H1 (cell line): Measurements from ENCODE around the gene ZNF414.

Experiments
- CTCF ChIP-seq, 3 experiments: IDR thresholded peaks; 1 replicate in 2 of 3; 2 replicates in 1 of 3; pipeline versions ENCODE4 v1.5.1 to v1.6.1; 2011; ENCODE audit warnings: low read length in 3 of 3, mild to moderate bottlenecking in 3 of 3, inconsistent platforms in 2 of 3, low read depth in 1 of 3, moderate library complexity in 1 of 3; ENCODE audit not compliant: insufficient read depth in 1 of 3; ENCODE audit errors: control extremely low read depth in 1 of 3
- E2F6 ChIP-seq: IDR thresholded peaks from 2 replicates; pipeline ENCODE4 v1.6.1; 2012; ENCODE audit warnings: inconsistent platforms
- EGR1 ChIP-seq: IDR thresholded peaks from 2 replicates; pipeline ENCODE4 v1.6.1; 2011; ENCODE audit warnings: low read depth, low read length, borderline replicate concordance
- EZH2 ChIP-seq: fragments of 200-600 bp; sonication (generic); IDR thresholded peaks from 2 replicates; pipeline ENCODE4 v1.7.1; 2012; ENCODE audit warnings: low read depth, mild to moderate bottlenecking, moderate library complexity, low read length, inconsistent platforms; ENCODE audit not compliant: severe bottlenecking
- JUND ChIP-seq: IDR thresholded peaks from 2 replicates; pipeline ENCODE4 v1.6.1; 2011; ENCODE audit warnings: mild to moderate bottlenecking, improper control_type of control experiment, low read length
- PHF8 ChIP-seq: fragments of 200-600 bp; sonication (generic); conservative IDR thresholded peaks from 2 replicates; pipeline ENCODE4 v1.7.1; 2012; ENCODE audit warnings: low read depth, mild to moderate bottlenecking, inconsistent platforms, low read length, moderate library complexity
- POLR2A ChIP-seq, 2 experiments: IDR thresholded peaks; 1 replicate in 1 of 2; 2 replicates in 1 of 2; pipeline ENCODE4 v1.6.1; 2011; ENCODE audit warnings: low read depth in 2 of 2, low read length in 2 of 2, mild to moderate bottlenecking in 2 of 2; ENCODE audit errors: control extremely low read depth in 1 of 2
- SIN3A ChIP-seq, 2 experiments: IDR thresholded peaks in 1 of 2; conservative IDR thresholded peaks in 1 of 2; 2 replicates each; pipeline ENCODE4 v1.6.1; 2011 to 2012; ENCODE audit warnings: low read length in 2 of 2, improper control_type of control experiment in 1 of 2, low read depth in 1 of 2, mild to moderate bottlenecking in 1 of 2
- SP2 ChIP-seq: IDR thresholded peaks from 2 replicates; pipeline ENCODE4 v1.6.1; 2012; ENCODE audit warnings: mild to moderate bottlenecking, low read length, inconsistent platforms
- TEAD4 ChIP-seq: IDR thresholded peaks from 2 replicates; pipeline ENCODE4 v1.6.1; 2012; ENCODE audit warnings: low read depth, low read length, inconsistent platforms, mixed read lengths

GRCh38 chr19:8550070-8550469 lies 36.1 kb upstream of the ZNF414 start:
- TF ChIP-seq SP2 (no peak), POLR2A (IDR thresholded peaks at IDR 0.05; ENCODE audit: control extremely low read depth in 1 of 2, low read depth in 2 of 2, low read length in 2 of 2) (no peak), CTCF (IDR thresholded peaks at IDR 0.05; ENCODE audit: control extremely low read depth in 1 of 3, insufficient read depth in 1 of 3, low read depth in 1 of 3, low read length in 3 of 3) (no peak), JUND (no peak), SIN3A (conservative IDR thresholded peaks at IDR 0.05 in 1 of 2, IDR thresholded peaks at IDR 0.05 in 1 of 2; ENCODE audit: low read depth in 1 of 2, low read length in 2 of 2) (no peak), PHF8 (no peak), EGR1 (no peak), E2F6 (no peak), EZH2 (no peak), TEAD4 (no peak)
